NCI-H1930 (cell line): ENCODE results near the gene CLN6.
A peak's percentile ranks its signal among the peaks of the same experiment; 100 is the strongest.

Experiments used
- DNase-seq, 2 experiments: peaks; one replicate each; lab custom pipeline; 2025; lab: John Stamatoyannopoulos, UW

CLN6 gene

DNA sequence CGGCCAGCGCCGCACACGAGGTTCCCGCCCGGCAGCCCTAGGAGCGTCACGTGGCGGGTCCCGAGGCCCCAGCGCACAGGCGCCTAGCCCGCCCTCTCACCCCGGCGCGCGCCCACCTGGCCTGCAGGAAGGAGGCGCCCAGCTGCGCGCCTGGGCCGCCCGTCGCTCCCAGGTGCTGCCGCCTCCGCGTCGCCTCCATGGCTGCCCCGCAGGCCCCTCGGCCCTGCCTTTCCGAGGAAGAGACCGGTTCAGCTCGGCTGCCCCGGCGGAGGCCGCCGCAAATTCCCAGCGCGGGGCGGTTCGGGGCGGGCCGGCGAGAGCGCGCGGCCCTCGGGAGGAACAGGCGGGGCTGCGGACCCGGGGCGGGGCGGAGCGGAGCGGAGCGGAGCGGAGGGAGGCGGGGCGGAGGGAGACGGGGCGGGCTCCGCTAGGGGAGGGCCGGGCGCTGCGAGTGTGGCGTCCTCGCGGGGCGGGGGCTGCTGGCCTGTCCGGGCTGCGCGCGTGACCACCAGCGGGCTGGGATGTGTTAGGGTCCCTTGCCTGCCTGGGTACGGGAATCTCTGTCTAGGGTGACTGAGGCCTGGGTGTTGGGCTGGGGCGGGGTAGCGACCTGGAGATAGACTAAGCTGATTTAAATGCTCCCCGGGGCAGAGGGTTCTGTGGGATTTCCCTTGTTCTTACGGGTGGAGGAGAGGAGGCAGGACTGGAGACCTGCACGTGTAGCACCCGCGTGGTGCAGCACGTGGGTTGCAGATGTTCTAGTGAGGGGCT, at the start of gene CLN6:
TSS of gene CLN6 (minus strand) at position 343 of the 771 bp plus-strand sequence. CDS start at position 199, 144 bp downstream.
- peak; percentile 34 to 58 for DNase-seq

DNA sequence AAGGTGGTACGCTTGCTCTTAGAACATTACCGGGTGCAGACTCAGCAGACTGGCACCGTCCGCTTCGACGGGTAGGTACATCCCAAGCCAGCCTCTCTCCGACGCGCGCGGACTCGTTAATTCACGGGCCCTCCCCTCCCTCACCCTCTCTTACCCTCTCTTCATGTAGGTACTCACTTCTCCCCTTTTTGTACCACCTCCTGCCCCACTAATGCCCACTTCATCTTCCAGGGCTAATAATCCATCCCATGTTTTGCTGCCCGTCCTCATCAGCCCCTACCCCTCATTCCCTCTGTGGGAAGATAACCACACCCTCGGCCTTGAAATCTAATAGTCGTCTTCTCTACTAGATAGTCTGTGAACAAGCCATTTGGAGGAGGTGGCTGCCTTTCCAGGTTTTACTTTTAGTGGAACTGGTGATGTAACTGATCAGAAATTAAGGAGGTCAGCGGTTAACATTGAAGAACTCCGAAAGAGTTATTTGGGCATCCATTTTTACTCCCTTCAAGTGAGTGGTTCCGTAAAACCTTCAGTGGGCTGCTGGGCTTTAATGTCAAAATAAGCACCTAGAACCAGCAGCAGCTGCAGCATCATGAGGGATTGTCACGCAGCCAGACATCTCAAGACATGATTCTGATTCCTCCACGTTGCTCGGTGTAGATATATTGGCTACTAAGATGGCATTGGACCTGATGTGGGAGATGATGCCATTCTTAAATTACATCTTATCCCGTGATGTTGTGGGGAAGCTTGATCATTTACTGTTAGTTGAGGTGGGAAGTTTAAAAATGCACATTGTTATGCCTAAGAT, 49.3 kb upstream of the CLN6 start:
- no peak for DNase-seq

- no peak for DNase-seq
Measured at GRCh38 chr15:68278345-68278594, 48.7 kb upstream of the CLN6 start.

DNA sequence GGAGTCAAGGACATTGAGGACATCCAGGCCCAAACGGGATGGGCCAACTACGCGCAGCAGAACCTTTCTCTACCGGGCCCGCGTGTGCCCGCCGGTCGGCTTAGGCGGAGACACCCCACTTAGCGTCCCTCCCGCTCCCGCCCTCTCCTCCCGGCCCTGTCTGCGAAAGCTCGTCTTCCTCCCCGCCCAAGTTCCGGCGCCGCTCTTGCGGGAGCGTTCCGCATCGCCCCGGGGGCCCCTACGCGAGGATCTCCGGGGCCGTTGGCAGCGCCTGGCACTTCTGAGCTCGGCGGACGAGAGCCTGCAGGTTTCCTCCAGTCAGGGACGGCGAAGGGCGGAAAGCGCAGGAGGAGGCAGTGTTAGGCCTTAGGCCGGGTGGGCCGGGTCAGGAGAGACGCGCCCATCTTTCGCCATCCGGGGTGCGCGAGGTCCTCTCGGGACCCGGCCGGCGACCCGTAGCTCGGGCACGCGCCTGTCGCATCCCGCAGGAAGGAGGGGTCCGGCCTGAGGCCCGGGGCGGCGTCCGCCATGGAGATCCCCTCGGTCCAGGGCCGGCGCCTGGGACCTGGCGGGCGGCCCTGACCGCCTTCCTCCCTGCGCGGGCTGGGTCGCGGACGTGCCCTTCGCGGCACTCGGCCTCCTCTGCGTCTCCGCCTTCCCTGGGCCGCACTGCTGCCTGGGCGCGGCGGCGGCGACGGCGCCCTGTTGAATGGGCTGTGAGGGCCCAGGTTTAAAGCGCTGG, 48.2 kb upstream of the CLN6 start, which contains the start of gene FEM1B:
TSS of gene FEM1B (plus strand) at position 143 of the 742 bp plus-strand sequence. CDS start 673 bp downstream, outside the sequence.
- peak; percentile 74 to 82 for DNase-seq

GRCh38 chr15:68277131-68277602, 47.6 kb upstream of the CLN6 start:
- no peak for DNase-seq

DNA sequence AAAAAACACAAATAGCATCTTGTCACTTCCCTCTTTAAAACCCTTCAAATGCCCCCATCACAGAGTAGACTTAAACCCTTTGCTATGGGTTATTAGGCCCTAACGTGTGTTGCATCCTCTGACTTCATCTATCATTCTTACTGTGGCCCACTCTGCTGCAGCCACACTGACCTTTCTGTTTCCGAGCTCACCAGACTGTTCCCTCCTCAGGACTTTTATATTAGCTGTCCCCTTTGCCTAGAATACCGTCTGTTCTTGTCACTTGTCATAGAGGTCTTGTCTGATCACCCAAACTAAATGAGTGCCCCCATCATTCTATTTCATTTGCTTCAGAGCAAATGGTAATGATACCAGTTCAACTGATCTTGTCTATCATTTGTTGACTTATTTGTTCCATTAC, 47.1 kb upstream of the CLN6 start:
- DNase-seq, result no peak

- no peak for DNase-seq
Measured at GRCh38 chr15:68275165-68275746, 45.7 kb upstream of the CLN6 start.

DNA sequence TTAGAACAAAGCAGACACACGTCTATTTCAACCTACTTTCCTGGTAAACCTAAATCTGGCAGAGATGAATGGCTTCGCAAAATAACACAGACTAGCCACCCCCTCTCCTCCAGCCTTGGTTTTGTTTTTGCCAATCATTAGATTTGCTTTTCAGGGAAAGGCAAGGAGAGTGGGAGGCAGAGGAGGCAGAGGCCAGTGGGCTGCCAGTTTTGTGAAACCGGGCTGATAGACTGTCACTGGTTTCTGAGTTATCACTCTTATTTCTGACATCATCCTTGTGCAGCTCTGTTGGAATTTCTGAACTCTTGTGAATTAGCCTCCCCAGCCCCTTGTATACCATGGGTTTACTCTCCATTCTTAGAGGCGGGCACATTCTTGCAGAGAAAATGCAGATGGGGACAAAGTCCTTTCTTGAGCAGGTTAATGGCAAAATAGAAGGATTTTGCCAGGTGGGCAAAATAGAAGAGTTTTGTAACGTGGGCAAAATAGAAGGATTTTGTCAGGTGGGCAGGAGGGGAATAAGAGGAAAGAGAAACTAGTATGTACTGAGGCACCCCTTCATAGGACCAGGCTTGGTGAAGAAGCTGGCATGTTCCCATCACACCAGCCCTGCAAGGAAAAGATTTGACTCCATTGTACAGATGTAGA, 44.8 kb upstream of the CLN6 start:
- no peak for DNase-seq

GRCh38 chr15:68272721-68273271, 43.3 kb upstream of the CLN6 start:
- DNase-seq, result no peak

- no peak for DNase-seq
Measured at GRCh38 chr15:68271854-68272471, 42.4 kb upstream of the CLN6 start.

GRCh38 chr15:68268405-68268804, 38.9 kb upstream of the CLN6 start:
- DNase-seq, result no peak

- DNase-seq, result no peak
Measured at GRCh38 chr15:68265674-68266073, 36.1 kb upstream of the CLN6 start.

- no peak for DNase-seq
Measured at GRCh38 chr15:68265081-68265480, 35.6 kb upstream of the CLN6 start.

DNA sequence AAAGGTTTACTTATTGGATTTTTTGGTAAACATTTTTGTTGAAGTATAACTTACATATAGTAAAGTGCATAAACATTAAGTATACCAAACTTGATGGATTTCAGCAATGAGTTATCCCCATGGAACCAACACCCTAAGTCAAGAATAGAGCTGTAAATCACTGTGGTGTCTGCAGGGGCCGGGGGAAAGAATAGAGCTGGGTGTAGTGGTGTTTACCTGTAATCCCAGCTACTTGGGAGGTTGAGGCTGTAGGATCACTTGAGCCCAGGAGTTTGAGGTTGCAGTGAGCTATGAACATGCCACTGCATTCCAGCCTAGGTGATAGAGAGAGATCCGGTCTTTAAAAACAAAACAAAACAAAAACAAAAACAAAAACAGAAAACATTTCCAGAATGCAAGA, 34.8 kb upstream of the CLN6 start:
- no peak for DNase-seq

DNA sequence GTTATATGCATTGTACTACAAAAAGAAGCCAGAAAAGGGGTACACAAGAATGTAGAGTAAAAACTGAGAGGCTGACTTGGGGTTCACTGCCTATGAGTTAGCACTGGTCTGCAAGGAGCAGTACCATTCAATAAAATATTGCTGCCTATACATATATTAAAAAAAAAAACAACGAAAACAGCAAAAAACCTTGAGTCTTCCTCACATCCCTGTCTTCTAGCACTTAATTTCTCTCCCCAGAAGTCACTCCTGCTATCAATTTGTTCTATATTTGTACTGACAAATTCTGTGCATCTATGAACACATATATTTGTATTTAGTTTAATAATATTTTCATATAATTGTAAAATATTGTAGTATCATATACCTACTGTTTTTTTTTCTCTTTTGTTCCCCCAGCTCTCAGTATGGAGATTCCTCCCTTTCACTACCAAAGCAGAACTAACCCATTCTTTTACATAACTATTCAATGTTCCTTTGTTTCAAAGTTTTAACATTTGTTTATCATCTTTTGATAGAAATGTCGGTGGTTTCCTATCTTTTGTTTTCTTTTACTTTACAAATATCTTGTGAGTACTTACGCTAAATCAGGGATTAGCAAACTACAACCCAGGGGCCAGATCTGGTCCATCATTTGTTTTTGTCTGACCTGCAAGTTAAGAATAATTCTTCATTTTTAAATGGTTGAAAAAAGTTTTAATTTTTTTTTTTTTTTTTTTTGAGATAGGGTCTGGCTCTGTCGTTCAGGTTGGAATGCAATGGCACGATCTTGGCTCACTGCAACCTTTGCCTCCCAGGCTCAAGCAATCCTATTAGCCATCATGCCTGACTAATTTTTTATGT, 33.2 kb upstream of the CLN6 start:
- no peak for DNase-seq

DNA sequence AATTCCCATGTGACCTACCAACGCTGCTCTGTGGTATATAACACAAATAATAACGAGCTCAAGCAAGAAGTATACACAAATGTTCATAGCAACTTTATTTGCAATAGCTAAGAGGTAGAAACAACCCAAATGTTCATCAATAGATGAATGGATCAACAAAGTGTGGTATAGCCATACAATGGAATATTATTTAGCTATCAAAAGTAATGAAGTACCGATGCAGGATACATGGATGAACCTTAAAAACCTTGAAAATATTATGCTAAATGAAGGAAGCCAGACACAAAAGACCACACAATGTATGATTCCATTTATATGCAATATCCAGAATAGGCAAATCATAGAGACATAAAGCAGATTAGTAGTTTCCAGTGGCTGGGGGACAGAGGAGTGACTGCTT, 32.5 kb upstream of the CLN6 start:
- no peak for DNase-seq

DNA sequence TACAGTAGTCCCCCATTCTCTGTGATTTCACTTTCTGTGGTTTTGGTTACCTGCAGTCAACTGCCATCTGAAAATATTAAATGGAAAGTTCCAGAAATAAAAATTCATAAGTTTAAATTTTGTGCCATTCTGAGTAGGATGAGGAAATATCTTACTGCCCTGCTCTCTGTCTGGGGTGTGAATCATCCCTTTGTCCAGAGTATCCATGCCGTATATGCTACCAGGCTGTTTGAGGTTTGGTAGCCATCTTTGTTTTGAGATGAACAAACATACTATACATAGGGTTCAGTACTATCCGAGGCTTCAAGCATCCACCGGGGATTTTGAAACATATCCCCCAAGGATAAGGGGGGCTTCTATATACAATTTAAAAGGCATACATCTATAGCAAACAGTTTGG, 31.7 kb upstream of the CLN6 start:
- DNase-seq, result no peak

DNA sequence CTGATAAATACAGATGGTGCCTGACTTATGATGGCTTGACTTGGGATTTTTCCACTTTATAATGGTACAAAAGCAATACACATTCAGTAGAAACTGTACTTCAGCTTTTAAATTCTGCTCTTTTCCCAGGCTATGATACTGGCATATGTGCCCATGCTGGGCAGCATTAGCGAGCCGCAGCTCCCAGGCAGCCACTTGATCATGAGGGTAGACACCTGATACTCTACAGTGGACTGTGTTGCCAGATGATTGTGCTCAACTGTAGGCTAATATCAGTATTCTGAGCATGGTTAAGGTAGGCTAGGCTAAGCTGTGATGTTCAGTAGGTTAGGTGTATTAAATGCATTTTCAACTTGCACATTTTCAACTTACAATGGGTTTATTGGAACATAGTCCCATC, 30.4 kb upstream of the CLN6 start:
- no peak for DNase-seq

DNA sequence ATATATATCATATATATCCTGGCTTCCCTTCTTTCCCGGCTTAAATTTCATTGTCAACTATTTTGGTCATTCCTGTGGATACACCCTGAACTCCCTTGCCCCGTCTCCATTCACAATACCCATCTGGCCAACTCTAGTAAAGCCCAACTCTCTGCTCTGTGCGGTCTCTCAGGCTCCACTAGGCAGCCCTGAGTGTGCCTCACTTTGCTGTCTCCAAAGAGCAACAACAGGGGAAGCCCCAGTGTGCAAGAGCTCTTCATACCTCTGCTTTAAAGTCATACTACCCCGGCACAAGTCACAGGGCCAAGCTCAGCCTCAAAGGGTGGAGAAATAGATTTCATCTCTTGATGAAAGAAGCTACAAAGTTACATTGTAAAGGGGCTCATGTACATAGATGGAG, 29.2 kb upstream of the CLN6 start:
- DNase-seq, result no peak
